ENCODE data around the gene AKNAD1. TPM values are rescaled to one million over a fixed set of nuclear protein-coding genes. Genes with fewer than 3 reads are reported as not detected.
"Not testable (repeated sequence)": the region's sequence is repeated elsewhere in the genome, so short reads cannot be mapped to it uniquely, and the experiment has no call there.

Gene AKNAD1
- total and polyA plus RNA-seq, 2 of the 4 experiments (the other 2 are of a cell fraction), result 0.07 to 0.18 TPM

DNA sequence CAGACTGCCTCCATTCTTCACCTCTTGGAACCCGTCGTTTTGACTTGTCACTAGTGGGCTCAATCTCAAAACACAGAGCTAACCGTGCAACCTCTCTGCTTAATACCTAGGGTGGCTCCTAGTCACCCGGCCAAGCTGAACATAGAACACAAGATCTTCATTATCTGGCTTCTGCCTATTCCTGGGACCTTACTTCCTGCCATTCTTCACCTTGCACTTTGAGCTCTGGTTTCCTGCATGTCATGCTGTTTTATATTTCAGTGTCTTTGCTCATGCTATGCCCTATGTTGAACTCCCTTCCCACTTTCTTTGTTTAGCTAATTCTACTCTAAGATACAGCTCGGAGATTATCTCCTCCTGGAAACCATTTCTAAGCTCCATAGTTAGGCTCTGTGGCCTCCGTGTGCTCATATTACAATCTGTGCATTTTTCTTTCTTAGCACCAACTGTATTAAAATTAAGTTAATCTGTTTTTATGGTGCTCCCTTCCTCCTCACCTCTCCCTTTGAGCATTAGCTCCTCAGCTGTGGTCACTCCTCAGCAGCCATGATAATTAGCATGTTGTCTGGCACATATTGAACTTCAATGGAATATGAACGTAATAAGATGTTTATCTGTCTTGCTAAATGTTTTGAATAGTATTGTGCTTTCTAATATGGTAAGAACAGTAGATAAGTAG, 33.0 kb upstream of the AKNAD1 start:
- Histone ChIP-seq H4K8ac (ENCODE audit: low read depth in 2 of 2, low read length in 2 of 2) (no peak overlapping the region), H4K91ac (ENCODE audit: insufficient read depth, low read depth, low read length) (no peak overlapping the region), H3K4ac (ENCODE audit: low read depth, low read length) (no peak overlapping the region), H2AK5ac (ENCODE audit: low read depth, low read length) (no peak overlapping the region), H3K27me3 (ENCODE audit: control insufficient read depth, insufficient read depth, low read length) (no peaks in the 10 kb centered on the region), H2BK20ac (ENCODE audit: low read depth, low read length) (no peak overlapping the region), H3K4me3 (ENCODE audit: insufficient read depth, low read depth, low read length) (no peak overlapping the region), H3K23ac (ENCODE audit: low read depth, low read length) (no peak overlapping the region), H3K4me1 (ENCODE audit: control insufficient read depth, insufficient read depth, low read length) (0 out of 2 replicates have a peak, but pooled peaks cover 2% of the 10 kb centered on the region), H3K4me2 (ENCODE audit: low read depth, low read length) (no peak overlapping the region), H3K9me3 (ENCODE audit: control insufficient read depth, insufficient read depth, low read length) (no peaks in the 10 kb centered on the region), H3K27ac (ENCODE audit: insufficient read depth, low read length) (no peak overlapping the region), H3K18ac (ENCODE audit: low read depth, low read length) (no peak overlapping the region), H3K36me3 (ENCODE audit: control insufficient read depth, insufficient read depth, low read length) (no peaks in the 10 kb centered on the region), H2AFZ (replicated peaks; ENCODE audit: low read length, poor library complexity) (no peak overlapping the region), H2BK5ac (ENCODE audit: low read depth, low read length, poor library complexity, severe bottlenecking) (no peak overlapping the region), H4K20me1 (ENCODE audit: insufficient read depth, low read length) (no peaks in the 10 kb centered on the region), H3K9ac (ENCODE audit: low read depth, low read length) (no peak overlapping the region), H3K56ac (ENCODE audit: extremely low read depth, insufficient read depth, low read length) (no peak overlapping the region), H2AK9ac (replicated peaks; ENCODE audit: low read depth, low read length, poor library complexity) (no peak overlapping the region), H2BK120ac (ENCODE audit: low read depth, low read length) (no peak overlapping the region), H3K9me1 (ENCODE audit: insufficient read depth, low read length) (peaks cover 5% of the 10 kb centered on the region), H2BK15ac (ENCODE audit: low read depth, low read length) (no peak overlapping the region), H4K5ac (ENCODE audit: low read depth, low read length) (no peak overlapping the region), H3K14ac (replicated peaks; ENCODE audit: low read depth, low read length) (no peak overlapping the region), H3K79me1 (ENCODE audit: low read depth in 1 of 2, low read length in 2 of 2) (peaks cover 17 to 45% of the 10 kb centered on the region in 2 experiments)
- DNase-seq, result no peak
- TF ChIP-seq MAFK (IDR thresholded peaks at IDR 0.05; ENCODE audit: low read depth, low read length), result no peak
- TF ChIP-seq CEBPB (IDR thresholded peaks at IDR 0.05; ENCODE audit: low read depth, low read length), result no peak
- TF ChIP-seq RFX5 (IDR thresholded peaks at IDR 0.05; ENCODE audit: low read depth, low read length), result no peak
- TF ChIP-seq, protein P1, sequence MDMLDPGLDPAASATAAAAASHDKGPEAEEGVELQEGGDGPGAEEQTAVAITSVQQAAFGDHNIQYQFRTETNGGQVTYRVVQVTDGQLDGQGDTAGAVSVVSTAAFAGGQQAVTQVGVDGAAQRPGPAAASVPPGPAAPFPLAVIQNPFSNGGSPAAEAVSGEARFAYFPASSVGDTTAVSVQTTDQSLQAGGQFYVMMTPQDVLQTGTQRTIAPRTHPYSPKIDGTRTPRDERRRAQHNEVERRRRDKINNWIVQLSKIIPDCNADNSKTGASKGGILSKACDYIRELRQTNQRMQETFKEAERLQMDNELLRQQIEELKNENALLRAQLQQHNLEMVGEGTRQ (IDR thresholded peaks at IDR 0.05; ENCODE audit: low read depth, low read length), result no peak
- no peak for TF ChIP-seq MAZ (IDR thresholded peaks at IDR 0.05; ENCODE audit: borderline replicate concordance, low read depth, low read length)
- in situ Hi-C loops (cut with MboI; ENCODE audit: low sequenced_read_pairs) (loop anchor here (5.0 to 10.0 kb wide), 2 partner anchors 58 to 195 kb away; partner anchors contain the start of gene PRPF38B), intact Hi-C loops (cut with micrococcal nuclease) (no loop called here), dilution Hi-C loops (cut with HindIII; ENCODE audit: low sequenced_read_pairs, unreplicated experiment) (no loop called here)
- 90% methylated on average over 3 of the region's 7 CpGs; no CpG with 5 or more reads in 1 of the 2 experiments for WGBS, 2 experiments (ENCODE audit: extremely low coverage in 2 of 2, insufficient read length in 1 of 2)
- ChIA-PET POLR2A (ENCODE audit: unreplicated experiment) (no interaction called here), CTCF (interaction anchor here (1.1 kb wide), 1 partner anchor 62 kb away, joined by 3 read pairs; no protein-coding TSS in a partner anchor)
- ATAC-seq (ENCODE audit: low read depth), result no peak
- no TSS peak for BruUV-seq (replicated peaks)

DNA sequence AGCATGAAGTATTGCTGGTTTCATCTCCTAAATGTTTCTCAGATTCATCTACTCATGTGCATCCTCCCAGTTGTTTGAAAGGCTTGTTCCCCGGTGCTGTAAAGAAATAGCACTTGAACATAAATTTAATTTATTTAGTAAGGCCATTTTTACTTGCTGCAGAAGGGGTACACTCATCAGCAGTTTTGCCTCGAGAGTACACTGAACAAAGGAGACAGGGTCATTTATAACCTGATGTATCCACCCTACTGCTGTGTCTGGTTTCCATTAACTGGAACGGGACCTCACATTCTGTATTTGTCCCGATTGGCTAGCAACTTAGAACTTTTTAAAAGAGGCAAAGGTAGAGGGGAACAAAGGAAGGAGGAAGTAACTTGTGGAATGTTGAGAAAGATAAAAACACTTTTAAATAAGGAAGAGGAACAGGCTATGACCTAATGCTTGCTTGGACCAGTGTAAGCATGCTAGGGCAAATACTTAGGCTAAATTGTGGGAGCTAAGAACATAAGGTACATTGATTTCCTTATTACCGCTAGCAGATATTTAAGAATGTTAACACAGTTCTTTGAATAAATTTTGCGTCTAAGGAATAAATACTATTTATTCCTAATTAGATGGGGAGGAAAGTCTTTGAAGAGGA, 32.2 kb upstream of the AKNAD1 start:
- not testable (repeated sequence) for H2AFZ ChIP-seq (replicated peaks; ENCODE audit: low read length, poor library complexity); BruUV-seq (replicated peaks)

More for the DNA sequence above, 32.2 kb upstream of the AKNAD1 start:
- H3K56ac ChIP-seq (ENCODE audit: extremely low read depth, insufficient read depth, low read length); dilution Hi-C loops (cut with HindIII; ENCODE audit: low sequenced_read_pairs, unreplicated experiment); H3K9ac ChIP-seq (ENCODE audit: low read depth, low read length); POLR2A ChIA-PET (ENCODE audit: unreplicated experiment); H3K36me3 ChIP-seq (ENCODE audit: control insufficient read depth, insufficient read depth, low read length); H3K9me1 ChIP-seq (ENCODE audit: insufficient read depth, low read length); H4K5ac ChIP-seq (ENCODE audit: low read depth, low read length); in situ Hi-C loops (cut with MboI; ENCODE audit: low sequenced_read_pairs); H3K27me3 ChIP-seq (ENCODE audit: control insufficient read depth, insufficient read depth, low read length); H2BK20ac ChIP-seq (ENCODE audit: low read depth, low read length); H2AK9ac ChIP-seq (replicated peaks; ENCODE audit: low read depth, low read length, poor library complexity); H3K18ac ChIP-seq (ENCODE audit: low read depth, low read length); H3K4me3 ChIP-seq (ENCODE audit: insufficient read depth, low read depth, low read length); DNase-seq; H3K4ac ChIP-seq (ENCODE audit: low read depth, low read length); H2AK5ac ChIP-seq (ENCODE audit: low read depth, low read length); H3K4me2 ChIP-seq (ENCODE audit: low read depth, low read length); H2BK15ac ChIP-seq (ENCODE audit: low read depth, low read length); intact Hi-C loops (cut with micrococcal nuclease); ATAC-seq (ENCODE audit: low read depth); H4K20me1 ChIP-seq (ENCODE audit: insufficient read depth, low read length); H3K23ac ChIP-seq (ENCODE audit: low read depth, low read length); H3K9me3 ChIP-seq (ENCODE audit: control insufficient read depth, insufficient read depth, low read length); H2BK120ac ChIP-seq (ENCODE audit: low read depth, low read length); H4K8ac ChIP-seq (ENCODE audit: low read depth in 2 of 2, low read length in 2 of 2); H4K91ac ChIP-seq (ENCODE audit: insufficient read depth, low read depth, low read length); H3K14ac ChIP-seq (replicated peaks; ENCODE audit: low read depth, low read length); H3K4me1 ChIP-seq (ENCODE audit: control insufficient read depth, insufficient read depth, low read length); H2BK5ac ChIP-seq (ENCODE audit: low read depth, low read length, poor library complexity, severe bottlenecking); H3K27ac ChIP-seq (ENCODE audit: insufficient read depth, low read length): not testable (repeated sequence)
- peaks cover 17 to 44% of the 10 kb centered on the region in 2 experiments for H3K79me1 ChIP-seq (ENCODE audit: low read depth in 1 of 2, low read length in 2 of 2)
- CTCF ChIA-PET, result interaction anchor here (1.1 kb wide), 1 partner anchor 61 kb away, joined by 3 read pairs; no protein-coding TSS in a partner anchor
- no CpG with 5 or more reads among the region's 6 CpGs for WGBS, 2 experiments (ENCODE audit: extremely low coverage in 2 of 2, insufficient read length in 1 of 2)

Measured in IMR-90 (cell line).